ENCODE results near the gene SAMD4A.

Gene SAMD4A

GRCh38 chr14:54818201-54819133 is 251.5 kb downstream of the SAMD4A start:
- H3K4me3 ChIP-seq (ENCODE audit: low read length): no peak overlapping the region
- TF ChIP-seq ZNF274 (IDR thresholded peaks at IDR 0.05; ENCODE audit: low read depth, low read length): no peak

- TF ChIP-seq ZNF274 (IDR thresholded peaks at IDR 0.05; ENCODE audit: low read depth, low read length): no peak
- no peak overlapping the region for H3K4me3 ChIP-seq (ENCODE audit: low read length)
Observed at GRCh38 chr14:54822685-54823084, 255.8 kb downstream of the SAMD4A start.

GRCh38 chr14:54823757-54824549 is 257.0 kb downstream of the SAMD4A start:
- TF ChIP-seq ZNF274 (IDR thresholded peaks at IDR 0.05; ENCODE audit: low read depth, low read length): no peak

GRCh38 chr14:54828037-54828436 is 261.1 kb downstream of the SAMD4A start:
- TF ChIP-seq ZNF274 (IDR thresholded peaks at IDR 0.05; ENCODE audit: low read depth, low read length): no peak
- H3K4me3 ChIP-seq (ENCODE audit: low read length): no peak overlapping the region

More at GRCh38 chr14:54823757-54824549, 257.0 kb downstream of the SAMD4A start:
- no peak overlapping the region for H3K4me3 ChIP-seq (ENCODE audit: low read length)

GRCh38 chr14:54829486-54830224 is 262.7 kb downstream of the SAMD4A start:
- no peak overlapping the region for H3K4me3 ChIP-seq (ENCODE audit: low read length)
- TF ChIP-seq ZNF274 (IDR thresholded peaks at IDR 0.05; ENCODE audit: low read depth, low read length): no peak

- no peak for TF ChIP-seq ZNF274 (IDR thresholded peaks at IDR 0.05; ENCODE audit: low read depth, low read length)
- no peak overlapping the region for H3K4me3 ChIP-seq (ENCODE audit: low read length)
Observed at GRCh38 chr14:54830650-54831049, 263.7 kb downstream of the SAMD4A start.

- TF ChIP-seq ZNF274 (IDR thresholded peaks at IDR 0.05; ENCODE audit: low read depth, low read length): no peak
- H3K4me3 ChIP-seq (ENCODE audit: low read length): no peak overlapping the region
Observed at GRCh38 chr14:54834081-54834480, 267.2 kb downstream of the SAMD4A start.

- no peak for TF ChIP-seq ZNF274 (IDR thresholded peaks at IDR 0.05; ENCODE audit: low read depth, low read length)
- no peak overlapping the region for H3K4me3 ChIP-seq (ENCODE audit: low read length)
Observed at GRCh38 chr14:54834727-54835126, 267.8 kb downstream of the SAMD4A start.

- TF ChIP-seq ZNF274 (IDR thresholded peaks at IDR 0.05; ENCODE audit: low read depth, low read length): no peak
- H3K4me3 ChIP-seq (ENCODE audit: low read length): no peak overlapping the region
Observed at GRCh38 chr14:54836231-54836630, 269.3 kb downstream of the SAMD4A start.

- no peak for TF ChIP-seq ZNF274 (IDR thresholded peaks at IDR 0.05; ENCODE audit: low read depth, low read length)
- H3K4me3 ChIP-seq (ENCODE audit: low read length): no peak overlapping the region
Observed at GRCh38 chr14:54837508-54838149, 270.7 kb downstream of the SAMD4A start.

GRCh38 chr14:54838931-54839512 is 272.1 kb downstream of the SAMD4A start:
- TF ChIP-seq ZNF274 (IDR thresholded peaks at IDR 0.05; ENCODE audit: low read depth, low read length): no peak

GRCh38 chr14:54839701-54840119 is 272.8 kb downstream of the SAMD4A start:
- no peak for TF ChIP-seq ZNF274 (IDR thresholded peaks at IDR 0.05; ENCODE audit: low read depth, low read length)

More at GRCh38 chr14:54838931-54839512, 272.1 kb downstream of the SAMD4A start:
- no peak overlapping the region for H3K4me3 ChIP-seq (ENCODE audit: low read length)

GRCh38 chr14:54840336-54840735 is 273.4 kb downstream of the SAMD4A start:
- H3K4me3 ChIP-seq (ENCODE audit: low read length): no peak overlapping the region
- TF ChIP-seq ZNF274 (IDR thresholded peaks at IDR 0.05; ENCODE audit: low read depth, low read length): no peak

More at GRCh38 chr14:54839701-54840119, 272.8 kb downstream of the SAMD4A start:
- no peak overlapping the region for H3K4me3 ChIP-seq (ENCODE audit: low read length)

Measured in GM08714 (cell line).